HL-60 (cell line): Measurements from ENCODE around the gene P3H3.

ENCODE experiments used
- CTCF ChIP-seq: IDR thresholded peaks from one replicate; pipeline ENCODE4 v1.5.1; 2011; ENCODE audit warnings: low read length, control low read depth, inconsistent platforms; ENCODE audit not compliant: insufficient read depth
- POLR2AphosphoS5 ChIP-seq: IDR thresholded peaks from 2 replicates; pipeline ENCODE4 v1.6.1; 2012; ENCODE audit warnings: low read depth
- REST ChIP-seq: IDR thresholded peaks from 2 replicates; pipeline ENCODE4 v1.6.1; 2012; ENCODE audit warnings: low read depth; ENCODE audit not compliant: insufficient replicate concordance
- SPI1 ChIP-seq: IDR thresholded peaks from 2 replicates; pipeline ENCODE4 v1.6.1; 2012; ENCODE audit warnings: low read depth, mild to moderate bottlenecking, borderline replicate concordance

GRCh38 chr12:6833189-6833890 lies 5.1 kb downstream of the P3H3 start:
- TF ChIP-seq CTCF (no peak), POLR2AphosphoS5 (no peak), SPI1 (no peak), REST (no peak)
